Cerebellar cortex (tissue), 1 donor: ENCODE data around the gene SERPINC1.
"Not testable (repeated sequence)": the region's sequence is repeated elsewhere in the genome, so short reads cannot be mapped to it uniquely, and the experiment has no call there.

Experiments
- DNase-seq: peaks from one replicate; pipeline ENCODE4 v3.0.0-alpha.2; 2015; ENCODE audit warnings: low spot score

SERPINC1 gene

DNA sequence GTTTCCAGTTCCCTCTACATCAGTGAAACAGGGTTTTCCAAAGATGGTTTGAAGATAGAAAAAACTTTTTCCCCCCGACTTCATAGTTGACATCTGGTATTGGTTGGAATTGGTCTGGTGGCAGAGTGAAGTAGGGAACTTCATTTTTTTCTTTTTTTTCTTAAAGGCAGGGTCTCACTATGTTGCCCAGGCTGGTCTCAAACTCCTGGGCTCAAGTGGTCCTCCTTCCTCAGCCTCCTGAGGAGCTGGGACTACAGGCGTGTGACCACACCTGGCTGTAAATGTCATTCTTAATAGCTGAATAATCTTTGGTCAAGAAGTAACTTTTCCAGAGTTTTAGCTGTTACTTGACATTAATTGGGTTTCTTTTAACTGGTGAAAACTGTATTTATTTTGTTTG lies 27.2 kb downstream of the SERPINC1 start:
- DNase-seq: no peak

- DNase-seq: no peak
Observed at GRCh38 chr1:173888749-173889148, 28.4 kb downstream of the SERPINC1 start.

DNA sequence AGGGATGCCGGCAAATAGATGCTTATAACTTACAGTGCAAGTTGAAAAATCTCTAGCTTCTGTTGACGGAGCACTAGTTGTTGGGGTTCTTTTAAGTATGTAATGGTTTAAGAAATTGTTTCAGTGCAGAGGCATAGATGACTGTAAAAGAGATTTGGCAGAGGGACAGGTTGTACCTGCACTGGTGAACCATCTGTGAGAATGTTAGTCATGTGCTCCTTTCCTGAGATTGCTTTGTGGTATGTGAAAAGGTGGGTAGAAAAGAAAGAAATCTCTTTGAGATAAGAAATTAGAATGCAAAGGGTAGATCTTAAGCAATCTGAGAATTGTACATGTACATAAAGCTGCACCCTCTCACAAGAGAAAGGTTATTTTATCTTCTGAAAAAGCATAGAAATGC lies 29.5 kb downstream of the SERPINC1 start:
- no peak for DNase-seq

GRCh38 chr1:173886746-173887611 lies 30.1 kb downstream of the SERPINC1 start:
- DNase-seq: no peak

GRCh38 chr1:173884701-173885100 lies 32.4 kb downstream of the SERPINC1 start:
- no peak for DNase-seq

DNA sequence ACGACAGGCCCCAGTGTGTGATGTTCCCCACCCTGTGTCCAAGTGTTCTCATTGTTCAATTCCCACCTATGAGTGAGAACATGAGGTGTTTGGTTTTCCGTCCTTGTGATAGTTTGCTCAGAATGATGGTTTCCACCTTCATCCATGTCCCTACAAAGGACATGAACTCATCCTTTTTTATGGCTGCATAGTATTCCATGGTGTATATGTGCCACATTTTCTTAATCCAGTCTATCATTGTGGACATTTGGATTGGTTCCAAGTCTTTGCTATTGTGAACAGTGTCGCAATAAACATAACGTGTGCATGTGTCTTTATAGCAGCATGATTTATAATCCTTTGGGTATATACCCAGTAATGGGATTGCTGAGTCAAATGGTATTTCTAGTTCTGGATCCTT lies 36.0 kb downstream of the SERPINC1 start:
- DNase-seq: not testable (repeated sequence)

- DNase-seq: no peak
Observed at GRCh38 chr1:173878251-173878650, 38.9 kb downstream of the SERPINC1 start.

GRCh38 chr1:173876732-173877131 lies 40.4 kb downstream of the SERPINC1 start:
- no peak for DNase-seq

GRCh38 chr1:173871500-173871899 lies 45.6 kb downstream of the SERPINC1 start:
- DNase-seq: no peak

DNA sequence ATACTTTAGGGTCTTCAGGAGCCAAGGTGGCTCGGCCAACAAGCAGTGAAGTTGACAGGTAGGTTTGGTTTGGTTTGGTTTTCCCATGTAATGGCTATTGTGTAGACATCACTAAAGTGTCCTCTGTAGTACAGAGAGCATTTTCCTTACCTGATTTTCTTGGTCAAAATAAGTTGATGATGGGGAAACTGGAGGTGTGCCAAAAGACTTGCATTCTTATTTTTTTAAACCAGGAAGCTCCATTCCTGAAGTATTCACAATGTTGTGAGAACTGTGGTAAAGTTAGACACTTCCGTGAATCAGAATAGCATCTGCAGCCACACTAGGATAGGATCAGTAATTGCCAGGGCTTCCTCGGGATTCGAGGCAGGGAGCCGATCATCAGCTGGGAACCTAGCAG lies 46.0 kb downstream of the SERPINC1 start:
- no peak for DNase-seq

GRCh38 chr1:173870252-173871075 lies 46.7 kb downstream of the SERPINC1 start:
- no peak for DNase-seq

GRCh38 chr1:173869021-173869359 lies 48.1 kb downstream of the SERPINC1 start:
- DNase-seq: no peak

DNA sequence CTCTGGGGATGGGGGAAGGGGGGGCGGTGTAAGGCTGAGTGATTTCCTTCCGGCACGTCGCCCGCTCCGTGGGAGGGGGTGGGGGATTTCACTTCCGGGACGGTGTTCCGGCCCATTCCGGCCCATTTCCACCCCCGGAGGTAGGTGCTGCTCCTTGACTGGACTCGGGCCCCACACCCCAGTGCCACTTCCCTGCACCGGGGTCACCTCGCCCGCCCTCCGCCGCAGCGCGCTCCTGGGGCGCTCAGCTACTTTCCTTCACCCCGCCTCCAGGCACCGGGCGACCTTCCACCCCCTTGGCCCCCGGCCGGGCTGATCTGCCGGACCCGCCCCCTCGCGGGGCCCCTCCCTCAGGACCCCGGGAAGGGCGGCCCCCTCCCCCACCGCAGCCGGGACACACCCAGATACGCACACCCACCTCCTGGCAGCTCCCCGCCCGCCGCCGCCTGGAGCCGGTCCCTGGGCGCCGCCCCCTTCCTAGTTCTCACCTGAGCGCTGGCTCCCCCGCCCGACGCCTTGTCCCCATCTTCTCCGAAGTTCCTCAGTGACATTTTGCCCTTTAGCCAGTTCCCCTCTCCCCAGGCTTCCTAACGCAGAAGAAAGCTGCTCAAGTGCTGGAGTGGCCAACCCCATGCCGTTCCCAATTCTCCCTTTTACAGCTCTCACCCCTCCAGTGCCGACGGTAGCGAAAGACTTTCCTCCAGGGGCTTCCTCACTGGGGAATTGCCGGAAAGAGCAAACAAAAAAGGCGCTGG lies 48.7 kb downstream of the SERPINC1 start, which contains the start of gene ZBTB37:
Gene ZBTB37, plus strand, starts transcription at position 115 of the 755 bp plus-strand sequence. CDS start 1,846 bp downstream, outside the sequence.
- DNase-seq: peak; percentile 77

DNA sequence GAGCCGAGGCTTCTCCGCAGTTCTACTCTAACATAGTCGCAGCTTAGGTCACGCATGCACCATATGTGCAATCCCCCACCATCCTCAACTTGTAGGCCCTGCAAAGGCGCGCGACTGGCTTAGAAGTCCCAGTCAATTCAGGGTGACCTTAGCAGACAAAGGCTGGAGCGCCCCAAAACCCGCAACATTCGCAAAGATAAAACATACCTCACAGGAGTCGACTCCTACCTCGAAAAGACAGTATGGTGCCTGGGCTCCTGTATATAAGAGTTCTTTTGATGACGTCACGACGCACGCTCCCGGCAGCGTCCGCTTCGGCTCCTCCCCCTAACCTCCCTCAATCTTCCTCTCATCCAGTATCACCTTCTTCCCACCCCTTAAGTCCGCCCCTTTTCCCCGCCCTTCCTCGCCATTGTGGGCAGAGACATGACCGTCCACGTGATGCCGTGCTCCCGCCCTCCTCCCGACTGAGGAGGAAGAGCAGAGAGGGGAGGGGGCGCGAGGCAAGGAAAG lies 49.3 kb downstream of the SERPINC1 start, which contains the start of gene GAS5:
Gene GAS5, minus strand, starts transcription at position 237 of the 513 bp plus-strand sequence.
- DNase-seq: peak; percentile 100

- no peak for DNase-seq
Observed at GRCh38 chr1:173867141-173867752, 49.9 kb downstream of the SERPINC1 start.

DNA sequence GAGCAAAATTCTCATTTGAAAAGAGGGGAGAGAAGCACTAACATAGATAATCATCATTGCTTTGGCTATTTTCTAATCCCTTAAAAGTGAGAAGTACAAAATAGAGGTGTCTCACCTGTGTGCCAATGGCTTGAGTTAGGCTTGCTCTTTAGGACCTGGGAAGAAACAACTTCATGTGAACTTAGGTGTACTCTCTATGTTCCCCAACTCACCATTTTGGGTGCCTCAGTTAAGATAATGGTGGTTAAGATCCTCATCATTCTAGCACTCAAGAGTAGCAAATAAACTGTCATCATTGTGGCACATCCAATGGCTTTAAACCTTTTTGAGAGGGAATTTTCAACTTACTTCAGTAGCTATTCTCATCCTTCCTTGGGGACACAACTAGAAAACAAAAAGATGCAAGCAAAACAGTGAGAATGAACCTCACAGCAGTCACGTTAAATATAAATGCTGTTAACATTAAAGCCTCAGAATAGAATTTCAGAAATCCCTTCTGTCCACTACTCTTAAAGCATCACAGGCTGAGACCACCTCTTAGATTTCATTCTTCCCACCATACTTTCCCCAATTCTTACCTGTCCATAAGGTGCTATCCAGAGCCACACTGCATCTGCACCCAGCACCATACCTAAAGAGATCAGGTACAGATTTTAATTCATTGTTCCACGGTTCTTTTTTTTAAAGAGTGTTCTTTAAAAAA lies 50.6 kb downstream of the SERPINC1 start:
- DNase-seq: peak; percentile 32

GRCh38 chr1:173865468-173866164 lies 51.5 kb downstream of the SERPINC1 start:
- DNase-seq: no peak

GRCh38 chr1:173864179-173864867 lies 52.8 kb downstream of the SERPINC1 start:
- no peak for DNase-seq
